SK-N-SH (cell line): Measurements from ENCODE around the gene SPTAN1. TPM values are rescaled to one million over a fixed set of nuclear protein-coding genes. Genes with fewer than 3 reads are reported as not detected.

Experiments
- CTCF ChIA-PET: fragments of 300-600, 350-600 bp; formaldehyde crosslinking; extraction: SDS; loops from one replicate; lab custom pipeline; 2021; lab: Yijun Ruan, JAX
- POLR2A ChIA-PET: fragments of 350-600 bp; sonication (Branson Sonifier 250); formaldehyde crosslinking; extraction: SDS; loops from one replicate; lab custom pipeline; 2020; ENCODE audit warnings: antibody characterized with exemption, inconsistent platforms; lab: Yijun Ruan, JAX
- DNase-seq: peaks from one replicate; pipeline ENCODE4 v3.0.0; 2012
- H2AFZ ChIP-seq: fragments of 200-600 bp; sonication (generic); 2 replicates; pipeline ENCODE4 v1.8.1; 2016; ENCODE audit warnings: antibody characterized with exemption, mild to moderate bottlenecking, low read depth
- H3F3A ChIP-seq: fragments of 200-600 bp; sonication (generic); replicated peaks from 2 replicates; pipeline ENCODE3; 2016; ENCODE audit warnings: antibody characterized with exemption, mild to moderate bottlenecking; ENCODE audit not compliant: insufficient read depth
- H3K27ac ChIP-seq, 2 experiments: fragments of 200-500 bp in 1 of 2; fragments of 200-600 bp in 1 of 2; sonication (Bioruptor generic) in 1 of 2; sonication (generic), shearing (Covaris generic) in 1 of 2; 2 replicates each; pipeline versions ENCODE4 v1.5.1 to v1.6.1; 2014 to 2016; ENCODE audit warnings: low read depth in 2 of 2, inconsistent platforms in 1 of 2, low read length in 1 of 2, mild to moderate bottlenecking in 1 of 2, mixed read lengths in 1 of 2
- H3K27me3 ChIP-seq: fragments of 200-600 bp; sonication (generic), shearing (Covaris generic); 2 replicates; pipeline ENCODE4 v1.6.1; 2016; ENCODE audit warnings: mixed run types; ENCODE audit not compliant: insufficient read depth
- H3K36me3 ChIP-seq, 2 experiments: fragments of 200-500 bp in 1 of 2; fragments of 200-600 bp in 1 of 2; sonication (Bioruptor generic) in 1 of 2; sonication (generic) in 1 of 2; replicated peaks in 1 of 2; 2 replicates each; pipeline versions ENCODE3 to v1.5.1; 2014 to 2016; ENCODE audit warnings: low read length in 1 of 2, mild to moderate bottlenecking in 1 of 2; ENCODE audit not compliant: insufficient read depth in 2 of 2, control insufficient read depth in 1 of 2
- H3K4me1 ChIP-seq, 2 experiments: fragments of 200-500 bp in 1 of 2; fragments of 200-600 bp in 1 of 2; sonication (Bioruptor generic) in 1 of 2; sonication (generic), shearing (Covaris generic) in 1 of 2; 2 replicates each; pipeline versions ENCODE4 v1.5.1 to v1.6.1; 2014 to 2016; ENCODE audit warnings: low read depth in 1 of 2, low read length in 1 of 2, mixed run types in 1 of 2; ENCODE audit not compliant: insufficient read depth in 2 of 2, control insufficient read depth in 1 of 2
- H3K4me2 ChIP-seq: fragments of 200-600 bp; sonication (generic), shearing (Covaris generic); 2 replicates; pipeline ENCODE4 v1.6.1; 2017; ENCODE audit warnings: mixed run types
- H3K4me3 ChIP-seq, 2 experiments: fragments of 200-500 bp in 1 of 2; fragments of 200-600 bp in 1 of 2; sonication (Bioruptor generic) in 1 of 2; sonication (generic), shearing (Covaris generic) in 1 of 2; 2 replicates each; pipeline versions ENCODE4 v1.5.1 to v1.8.1; 2014 to 2016; ENCODE audit warnings: low read depth in 2 of 2, inconsistent platforms in 1 of 2, low read length in 1 of 2, mild to moderate bottlenecking in 1 of 2, mixed read lengths in 1 of 2, moderate library complexity in 1 of 2
- H3K79me2 ChIP-seq: fragments of 200-600 bp; sonication (generic); 2 replicates; pipeline ENCODE4 v1.8.1; 2017; ENCODE audit warnings: mild to moderate bottlenecking; ENCODE audit not compliant: insufficient read depth
- H3K9ac ChIP-seq: fragments of 200-600 bp; sonication (generic); 2 replicates; pipeline ENCODE4 v1.6.1; 2017; ENCODE audit warnings: mixed run types
- H3K9me2 ChIP-seq: fragments of 200-600 bp; sonication (generic); 2 replicates; pipeline ENCODE4 v1.6.1; 2017; ENCODE audit warnings: mixed run types
- H3K9me3 ChIP-seq: fragments of 200-600 bp; sonication (generic); 2 replicates; pipeline ENCODE4 v1.6.1; 2017; ENCODE audit warnings: mixed run types, mild to moderate bottlenecking, moderate library complexity
- H4K20me1 ChIP-seq: fragments of 200-600 bp; sonication (generic); 2 replicates; pipeline ENCODE4 v1.6.1; 2017; ENCODE audit warnings: mild to moderate bottlenecking, mixed run types; ENCODE audit not compliant: insufficient read depth
- CHD2 ChIP-seq: fragments of 150-350 bp; IDR thresholded peaks from 2 replicates; pipeline ENCODE4 v1.6.1; 2018; ENCODE audit warnings: low read length; ENCODE audit not compliant: partially characterized antibody
- EZH2phosphoT487 ChIP-seq: fragments of 200-600 bp; sonication (generic); IDR thresholded peaks from 2 replicates; pipeline ENCODE4 v1.6.1; 2017; ENCODE audit warnings: low read depth, mixed run types, mild to moderate bottlenecking, antibody characterized with exemption, moderate library complexity, borderline replicate concordance
- FOXM1 ChIP-seq: IDR thresholded peaks from 2 replicates; pipeline ENCODE4 v1.4.0; 2012; ENCODE audit warnings: low read depth, mild to moderate bottlenecking
- MEF2A ChIP-seq: IDR thresholded peaks from 2 replicates; pipeline ENCODE4 v1.4.0; 2012; ENCODE audit warnings: low read depth, borderline replicate concordance
- MXI1 ChIP-seq: IDR thresholded peaks from 2 replicates; pipeline ENCODE4 v1.6.1; 2012; ENCODE audit warnings: mild to moderate bottlenecking, low read depth, low read length, improper control_type of control experiment
- NRF1 ChIP-seq: IDR thresholded peaks from 2 replicates; pipeline ENCODE4 v1.6.1; 2012; ENCODE audit warnings: low read depth, mild to moderate bottlenecking, low read length
- RAD21 ChIP-seq: IDR thresholded peaks from 2 replicates; pipeline ENCODE4 v1.6.1; 2012; ENCODE audit warnings: mild to moderate bottlenecking, low read length
- RFX5 ChIP-seq: IDR thresholded peaks from 2 replicates; pipeline ENCODE4 v1.6.1; 2012; ENCODE audit warnings: mild to moderate bottlenecking, improper control_type of control experiment, low read length
- SIN3A ChIP-seq: IDR thresholded peaks from 2 replicates; pipeline ENCODE4 v1.6.1; 2012; ENCODE audit warnings: low read depth, mild to moderate bottlenecking, low read length, moderate library complexity, borderline replicate concordance
- TCF12 ChIP-seq: IDR thresholded peaks from 2 replicates; pipeline ENCODE4 v1.4.0; 2012
- WGBS: methylation state at CpG from one replicate; pipeline ENCODE4 v1.1.6; 2017; ENCODE audit warnings: low lambda C conversion rate; 5-methylcytosine and 5-hydroxymethylcytosine counted together
- polyA plus RNA-seq, 3 experiments: library from polyadenylated mRNA; depleted of rRNA; stranded (reverse); fragments of >200 nt; gene quantifications; 2 replicates each; pipeline ENCODE4 v1.2.3, GENCODE V29; 2012
- TF ChIP-seq, protein P1 (sequence below): fragments of 200-600 bp; sonication (generic); IDR thresholded peaks from 2 replicates; pipeline ENCODE4 v1.6.1; 2017; ENCODE audit warnings: antibody characterized with exemption, mild to moderate bottlenecking, moderate library complexity
- TF ChIP-seq, protein P2 (sequence below): IDR thresholded peaks from 2 replicates; pipeline ENCODE4 v1.4.0; 2012; ENCODE audit warnings: low read depth
- TF ChIP-seq, protein P3 (sequence below): IDR thresholded peaks from 2 replicates; pipeline ENCODE4 v1.6.1; 2012; ENCODE audit warnings: mild to moderate bottlenecking, low read depth, low read length, moderate library complexity
- TF ChIP-seq, protein P4 (sequence below): IDR thresholded peaks from 2 replicates; pipeline ENCODE4 v1.4.0; 2012; ENCODE audit warnings: low read depth, borderline replicate concordance

Gene SPTAN1
- polyA plus RNA-seq, 1 of the 3 experiments (the other 2 are of a cell fraction) = 177 TPM

DNA sequence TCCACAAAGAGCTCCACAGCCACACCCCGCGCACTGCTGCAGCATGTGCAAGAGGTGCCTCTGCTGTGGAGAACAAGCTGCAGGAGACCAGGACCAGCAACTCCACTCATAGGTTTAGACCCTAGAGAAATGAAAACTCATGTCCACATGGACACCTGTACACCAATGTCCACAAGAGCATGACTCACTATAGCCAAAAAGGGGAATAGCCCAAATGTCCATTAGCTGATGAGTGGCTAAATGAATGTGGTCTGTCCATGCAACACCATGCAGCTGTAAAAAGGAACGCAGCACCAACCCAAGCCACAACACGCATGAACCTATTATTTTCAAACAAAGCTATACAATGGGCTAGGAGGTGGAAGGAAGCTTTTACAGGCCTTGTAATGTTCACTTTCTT, 86.2 kb downstream of the SPTAN1 start:
- ChIA-PET POLR2A (interaction anchor here (0.6 kb wide), 1 partner anchor 130 kb away, joined by 5 read pairs; no protein-coding TSS in a partner anchor), CTCF (interaction anchor here (1.0 to 1.6 kb wide), 2 partner anchors 63 to 180 kb away, joined by 3 read pairs; partner anchors contain the start of genes ENDOG and PKN3)
- Histone ChIP-seq H3K9me3 (no peaks in the 10 kb centered on the region), H3K27ac (no peak overlapping the region), H3K4me1 (peaks cover 14 to 24% of the 10 kb centered on the region in 2 experiments; a peak in 3 of 4 replicates), H3K27me3 (no peaks in the 10 kb centered on the region), H3K36me3 (peaks cover 12 to 15% of the 10 kb centered on the region in 2 experiments), H3K9ac (no peak overlapping the region), H3K4me3 (no peak overlapping the region), H3K9me2 (no peaks in the 10 kb centered on the region), H3K79me2 (peaks cover 20% of the 10 kb centered on the region; the same call in 1 of the 2 replicates), H2AFZ (no peak overlapping the region), H3F3A (peaks cover 12% of the 10 kb centered on the region), H3K4me2 (no peak overlapping the region), H4K20me1 (no peaks in the 10 kb centered on the region)
- no peak for DNase-seq
- TF ChIP-seq, protein P1, sequence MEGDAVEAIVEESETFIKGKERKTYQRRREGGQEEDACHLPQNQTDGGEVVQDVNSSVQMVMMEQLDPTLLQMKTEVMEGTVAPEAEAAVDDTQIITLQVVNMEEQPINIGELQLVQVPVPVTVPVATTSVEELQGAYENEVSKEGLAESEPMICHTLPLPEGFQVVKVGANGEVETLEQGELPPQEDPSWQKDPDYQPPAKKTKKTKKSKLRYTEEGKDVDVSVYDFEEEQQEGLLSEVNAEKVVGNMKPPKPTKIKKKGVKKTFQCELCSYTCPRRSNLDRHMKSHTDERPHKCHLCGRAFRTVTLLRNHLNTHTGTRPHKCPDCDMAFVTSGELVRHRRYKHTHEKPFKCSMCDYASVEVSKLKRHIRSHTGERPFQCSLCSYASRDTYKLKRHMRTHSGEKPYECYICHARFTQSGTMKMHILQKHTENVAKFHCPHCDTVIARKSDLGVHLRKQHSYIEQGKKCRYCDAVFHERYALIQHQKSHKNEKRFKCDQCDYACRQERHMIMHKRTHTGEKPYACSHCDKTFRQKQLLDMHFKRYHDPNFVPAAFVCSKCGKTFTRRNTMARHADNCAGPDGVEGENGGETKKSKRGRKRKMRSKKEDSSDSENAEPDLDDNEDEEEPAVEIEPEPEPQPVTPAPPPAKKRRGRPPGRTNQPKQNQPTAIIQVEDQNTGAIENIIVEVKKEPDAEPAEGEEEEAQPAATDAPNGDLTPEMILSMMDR = no peak
- TF ChIP-seq RFX5 (no peak), MXI1 (no peak), CHD2 (no peak), MEF2A (no peak), FOXM1 (no peak), EZH2phosphoT487 (no peak)
- TF ChIP-seq, protein P2, sequence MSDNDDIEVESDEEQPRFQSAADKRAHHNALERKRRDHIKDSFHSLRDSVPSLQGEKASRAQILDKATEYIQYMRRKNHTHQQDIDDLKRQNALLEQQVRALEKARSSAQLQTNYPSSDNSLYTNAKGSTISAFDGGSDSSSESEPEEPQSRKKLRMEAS = no peak
- 96% methylated on average over 4 of the region's 4 CpGs for WGBS

DNA sequence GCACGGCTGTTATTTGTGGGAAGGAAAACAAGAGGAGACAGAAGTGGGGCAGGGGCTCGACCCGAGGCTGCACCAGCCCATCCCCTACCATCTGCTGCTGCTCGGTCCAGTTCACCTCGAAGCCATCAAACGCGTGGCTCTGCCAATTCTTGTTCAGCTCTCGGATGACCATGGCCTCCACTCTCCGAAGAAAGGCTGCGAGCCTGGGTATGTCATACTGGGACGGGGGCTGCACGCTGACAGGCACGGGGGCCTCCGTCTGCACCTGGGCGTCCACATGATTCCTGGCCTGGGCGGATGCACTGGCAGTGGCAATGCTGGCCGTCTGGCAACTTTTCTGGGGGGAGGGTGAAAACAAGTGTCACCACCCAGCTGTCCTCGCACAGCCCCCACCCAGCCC, 88.2 kb downstream of the SPTAN1 start:
- Histone ChIP-seq H3K27ac (no peak overlapping the region), H3K79me2 (peaks cover 39% of the 10 kb centered on the region; the same call in 1 of the 2 replicates), H3K9ac (no peak overlapping the region), H3K9me3 (no peaks in the 10 kb centered on the region), H3K4me1 (peaks cover 7 to 17% of the 10 kb centered on the region in 2 experiments; a peak in 2 of 4 replicates), H3K27me3 (no peaks in the 10 kb centered on the region), H3K4me3 (no peak overlapping the region)
- ChIA-PET POLR2A (no interaction called here), CTCF (no interaction called here)
- TF ChIP-seq, protein P3, sequence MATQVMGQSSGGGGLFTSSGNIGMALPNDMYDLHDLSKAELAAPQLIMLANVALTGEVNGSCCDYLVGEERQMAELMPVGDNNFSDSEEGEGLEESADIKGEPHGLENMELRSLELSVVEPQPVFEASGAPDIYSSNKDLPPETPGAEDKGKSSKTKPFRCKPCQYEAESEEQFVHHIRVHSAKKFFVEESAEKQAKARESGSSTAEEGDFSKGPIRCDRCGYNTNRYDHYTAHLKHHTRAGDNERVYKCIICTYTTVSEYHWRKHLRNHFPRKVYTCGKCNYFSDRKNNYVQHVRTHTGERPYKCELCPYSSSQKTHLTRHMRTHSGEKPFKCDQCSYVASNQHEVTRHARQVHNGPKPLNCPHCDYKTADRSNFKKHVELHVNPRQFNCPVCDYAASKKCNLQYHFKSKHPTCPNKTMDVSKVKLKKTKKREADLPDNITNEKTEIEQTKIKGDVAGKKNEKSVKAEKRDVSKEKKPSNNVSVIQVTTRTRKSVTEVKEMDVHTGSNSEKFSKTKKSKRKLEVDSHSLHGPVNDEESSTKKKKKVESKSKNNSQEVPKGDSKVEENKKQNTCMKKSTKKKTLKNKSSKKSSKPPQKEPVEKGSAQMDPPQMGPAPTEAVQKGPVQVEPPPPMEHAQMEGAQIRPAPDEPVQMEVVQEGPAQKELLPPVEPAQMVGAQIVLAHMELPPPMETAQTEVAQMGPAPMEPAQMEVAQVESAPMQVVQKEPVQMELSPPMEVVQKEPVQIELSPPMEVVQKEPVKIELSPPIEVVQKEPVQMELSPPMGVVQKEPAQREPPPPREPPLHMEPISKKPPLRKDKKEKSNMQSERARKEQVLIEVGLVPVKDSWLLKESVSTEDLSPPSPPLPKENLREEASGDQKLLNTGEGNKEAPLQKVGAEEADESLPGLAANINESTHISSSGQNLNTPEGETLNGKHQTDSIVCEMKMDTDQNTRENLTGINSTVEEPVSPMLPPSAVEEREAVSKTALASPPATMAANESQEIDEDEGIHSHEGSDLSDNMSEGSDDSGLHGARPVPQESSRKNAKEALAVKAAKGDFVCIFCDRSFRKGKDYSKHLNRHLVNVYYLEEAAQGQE = no peak
- no peak for TF ChIP-seq SIN3A
- TF ChIP-seq RAD21 = no peak
- TF ChIP-seq, protein P1 = no peak
- no peak for TF ChIP-seq NRF1
- TF ChIP-seq, protein P2 = no peak
- TF ChIP-seq, protein P4, sequence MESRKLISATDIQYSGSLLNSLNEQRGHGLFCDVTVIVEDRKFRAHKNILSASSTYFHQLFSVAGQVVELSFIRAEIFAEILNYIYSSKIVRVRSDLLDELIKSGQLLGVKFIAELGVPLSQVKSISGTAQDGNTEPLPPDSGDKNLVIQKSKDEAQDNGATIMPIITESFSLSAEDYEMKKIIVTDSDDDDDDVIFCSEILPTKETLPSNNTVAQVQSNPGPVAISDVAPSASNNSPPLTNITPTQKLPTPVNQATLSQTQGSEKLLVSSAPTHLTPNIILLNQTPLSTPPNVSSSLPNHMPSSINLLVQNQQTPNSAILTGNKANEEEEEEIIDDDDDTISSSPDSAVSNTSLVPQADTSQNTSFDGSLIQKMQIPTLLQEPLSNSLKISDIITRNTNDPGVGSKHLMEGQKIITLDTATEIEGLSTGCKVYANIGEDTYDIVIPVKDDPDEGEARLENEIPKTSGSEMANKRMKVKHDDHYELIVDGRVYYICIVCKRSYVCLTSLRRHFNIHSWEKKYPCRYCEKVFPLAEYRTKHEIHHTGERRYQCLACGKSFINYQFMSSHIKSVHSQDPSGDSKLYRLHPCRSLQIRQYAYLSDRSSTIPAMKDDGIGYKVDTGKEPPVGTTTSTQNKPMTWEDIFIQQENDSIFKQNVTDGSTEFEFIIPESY = no peak
- no peak for TF ChIP-seq TCF12
- TF ChIP-seq, all 33 proteins: peak for 0
- Histone ChIP-seq H3K36me3 (peaks cover 5 to 12% of the 10 kb centered on the region in 2 experiments), H3K9me2 (no peaks in the 10 kb centered on the region), H3F3A (peaks cover 10% of the 10 kb centered on the region), H3K4me2 (no peak overlapping the region), H2AFZ (no peak overlapping the region), H4K20me1 (no peaks in the 10 kb centered on the region)
- no peak for DNase-seq
- 96% methylated on average over 13 of the region's 18 CpGs for WGBS
